NT2/D1 (cell line): ENCODE measurements around the gene CR1.

ENCODE experiments used
- SUZ12 ChIP-seq: IDR thresholded peaks from 2 replicates; pipeline ENCODE4 v1.6.1; 2011; ENCODE audit not compliant: insufficient read length, insufficient read depth; ENCODE audit errors: extremely low read depth
- YY1 ChIP-seq: IDR thresholded peaks from 2 replicates; pipeline ENCODE4 v1.6.1; 2011; ENCODE audit not compliant: insufficient read length, insufficient read depth
- ZNF274 ChIP-seq: IDR thresholded peaks from 2 replicates; pipeline ENCODE4 v1.6.1; 2011; ENCODE audit warnings: mild to moderate bottlenecking, low read depth, low read length

GRCh38 chr1:207606362-207606755 is 110.4 kb downstream of the CR1 start:
- TF ChIP-seq ZNF274 (no peak), YY1 (no peak), SUZ12 (no peak)
